Activated CD8-positive, alpha-beta memory T cell treated with anti-CD3 and anti-CD28 coated beads, Interleukin-2, amount 50 U/mL, for 1 hour (primary cell): ENCODE results near the gene VIT.

ENCODE experiments used
- DNase-seq: peaks from one replicate; pipeline ENCODE4 v3.0.0-alpha.2; 2020; ENCODE audit errors: extremely low read depth

The VIT gene

GRCh38 chr2:36762764-36763490 lies 66.4 kb downstream of the VIT start:
- DNase-seq = no peak

- DNase-seq = no peak
Observed at GRCh38 chr2:36769106-36769505, 72.6 kb downstream of the VIT start.

- no peak for DNase-seq
Observed at GRCh38 chr2:36770542-36771287, 74.2 kb downstream of the VIT start.

GRCh38 chr2:36771671-36772070 lies 75.2 kb downstream of the VIT start:
- DNase-seq = no peak

- no peak for DNase-seq
Observed at GRCh38 chr2:36773947-36774346, 77.4 kb downstream of the VIT start.

GRCh38 chr2:36775261-36775660 lies 78.8 kb downstream of the VIT start:
- no peak for DNase-seq

- no peak for DNase-seq
Observed at GRCh38 chr2:36775806-36776205, 79.3 kb downstream of the VIT start.

- DNase-seq = no peak
Observed at GRCh38 chr2:36777272-36777671, 80.8 kb downstream of the VIT start.

- DNase-seq = no peak
Observed at GRCh38 chr2:36777788-36778187, 81.3 kb downstream of the VIT start.

GRCh38 chr2:36779462-36779861 lies 83.0 kb downstream of the VIT start:
- DNase-seq = no peak

GRCh38 chr2:36780231-36780839 lies 83.8 kb downstream of the VIT start:
- no peak for DNase-seq

- no peak for DNase-seq
Observed at GRCh38 chr2:36781907-36782720, 85.6 kb downstream of the VIT start.

- no peak for DNase-seq
Observed at GRCh38 chr2:36783246-36783645, 86.7 kb downstream of the VIT start.

- no peak for DNase-seq
Observed at GRCh38 chr2:36785179-36785795, 88.8 kb downstream of the VIT start.

- no peak for DNase-seq
Observed at GRCh38 chr2:36789181-36789804, 92.8 kb downstream of the VIT start.

GRCh38 chr2:36792951-36793350 lies 96.4 kb downstream of the VIT start:
- DNase-seq = no peak

- no peak for DNase-seq
Observed at GRCh38 chr2:36797324-36798070, 101.0 kb downstream of the VIT start.

GRCh38 chr2:36798724-36799123 lies 102.2 kb downstream of the VIT start:
- no peak for DNase-seq

GRCh38 chr2:36800381-36800780 lies 103.9 kb downstream of the VIT start:
- no peak for DNase-seq

- DNase-seq = no peak
Observed at GRCh38 chr2:36801088-36801487, 104.6 kb downstream of the VIT start.
